ENCODE measurements around the gene SIPA1L3.

Gene SIPA1L3

GRCh38 chr19:38125238-38125637, 218.2 kb downstream of the SIPA1L3 start:
- peak; percentile 43 for DNase-seq

GRCh38 chr19:38130399-38130798, 223.4 kb downstream of the SIPA1L3 start:
- no peak for DNase-seq

- DNase-seq, result no peak
These were observed 225.8 kb downstream of the SIPA1L3 start for GRCh38 chr19:38132781-38133180.

- DNase-seq, result no peak
These were observed 226.3 kb downstream of the SIPA1L3 start for GRCh38 chr19:38133319-38133718.

- peak; percentile 76 for DNase-seq
These were observed 227.6 kb downstream of the SIPA1L3 start for GRCh38 chr19:38134540-38135149.

- DNase-seq, result no peak
These were observed 228.4 kb downstream of the SIPA1L3 start for GRCh38 chr19:38135150-38135998.

GRCh38 chr19:38139122-38139521, 232.1 kb downstream of the SIPA1L3 start:
- DNase-seq, result peak; percentile 15

GRCh38 chr19:38141108-38141507, 234.1 kb downstream of the SIPA1L3 start:
- DNase-seq, result no peak

- peak; percentile 77 for DNase-seq
These were observed 235.4 kb downstream of the SIPA1L3 start for GRCh38 chr19:38142176-38143035.

- DNase-seq, result peak; percentile 27
These were observed 236.8 kb downstream of the SIPA1L3 start for GRCh38 chr19:38143847-38144246.

- DNase-seq, result no peak
These were observed 237.7 kb downstream of the SIPA1L3 start for GRCh38 chr19:38144667-38145066.

GRCh38 chr19:38145623-38146022, 238.6 kb downstream of the SIPA1L3 start:
- peak; percentile 36 for DNase-seq

- no peak for DNase-seq
These were observed 241.3 kb downstream of the SIPA1L3 start for GRCh38 chr19:38148337-38148736.

- DNase-seq, result peak; percentile 31
These were observed 242.7 kb downstream of the SIPA1L3 start for GRCh38 chr19:38149661-38150061.

- no peak for DNase-seq
These were observed 244.2 kb downstream of the SIPA1L3 start for GRCh38 chr19:38151242-38151641.

GRCh38 chr19:38152461-38153379, 245.7 kb downstream of the SIPA1L3 start:
- peak; percentile 70 for DNase-seq

GRCh38 chr19:38155453-38155852, 248.4 kb downstream of the SIPA1L3 start:
- no peak for DNase-seq

- DNase-seq, result no peak
These were observed 251.7 kb downstream of the SIPA1L3 start for GRCh38 chr19:38158730-38159129.

GRCh38 chr19:38162094-38162493, 255.1 kb downstream of the SIPA1L3 start:
- DNase-seq, result no peak

GRCh38 chr19:38162632-38163031, 255.6 kb downstream of the SIPA1L3 start:
- no peak for DNase-seq

- no peak for DNase-seq
These were observed 256.6 kb downstream of the SIPA1L3 start for GRCh38 chr19:38163419-38164290.
